ENCODE data around the gene RCCD1.

Gene RCCD1

DNA sequence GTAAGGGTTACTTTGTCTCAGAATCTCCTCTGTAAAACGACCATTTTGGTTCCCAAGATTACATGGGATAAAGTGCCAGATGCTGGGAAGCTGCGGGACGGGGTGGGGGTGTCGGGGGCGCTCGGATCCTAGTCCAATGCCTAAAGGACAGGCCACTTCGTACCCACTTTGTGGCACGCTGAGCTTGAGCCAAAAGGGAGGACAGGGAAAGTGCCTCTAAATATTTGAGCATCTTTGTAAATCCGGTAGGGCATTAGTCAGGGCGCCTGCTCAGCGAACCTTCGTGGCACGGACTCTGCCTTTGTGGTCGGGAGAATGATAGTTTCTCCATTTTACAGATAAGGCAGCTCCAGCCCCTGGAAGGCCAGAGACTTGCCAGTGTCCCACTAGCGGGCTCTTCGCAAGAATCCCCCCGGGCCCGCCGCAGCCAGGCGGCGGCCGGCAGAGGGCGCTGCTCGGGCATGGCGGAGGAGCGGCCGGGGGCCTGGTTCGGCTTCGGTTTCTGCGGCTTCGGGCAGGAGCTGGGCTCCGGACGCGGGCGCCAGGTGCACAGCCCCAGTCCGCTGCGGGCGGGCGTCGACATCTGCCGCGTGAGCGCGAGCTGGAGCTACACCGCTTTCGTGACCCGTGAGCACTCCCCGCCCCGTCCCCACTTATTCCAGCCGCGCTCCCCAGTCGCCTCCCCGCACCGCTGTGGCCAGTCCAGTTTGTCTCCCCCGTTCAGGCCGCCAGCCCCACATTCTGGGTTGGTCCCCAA, 1.8 kb downstream of the RCCD1 start:
- H4K20me1 ChIP-seq (ENCODE audit: insufficient read depth, low read length): no peaks in the 10 kb centered on the region
- H3K36me3 ChIP-seq (ENCODE audit: insufficient read depth, low read length): peaks cover 39% of the 10 kb centered on the region
- H2AFZ ChIP-seq (ENCODE audit: low read length): no peak overlapping the region
- H3K9ac ChIP-seq (ENCODE audit: low read length): peak overlapping the region; percentile 94
- H3F3A ChIP-seq (ENCODE audit: insufficient read depth, low read length): no peaks in the 10 kb centered on the region
- no peaks in the 10 kb centered on the region for H3K79me2 ChIP-seq (ENCODE audit: insufficient read depth, low read length)
- TF ChIP-seq EZH2 (IDR thresholded peaks at IDR 0.05; ENCODE audit: borderline replicate concordance, low read length): no peak
- TF ChIP-seq, protein P1, sequence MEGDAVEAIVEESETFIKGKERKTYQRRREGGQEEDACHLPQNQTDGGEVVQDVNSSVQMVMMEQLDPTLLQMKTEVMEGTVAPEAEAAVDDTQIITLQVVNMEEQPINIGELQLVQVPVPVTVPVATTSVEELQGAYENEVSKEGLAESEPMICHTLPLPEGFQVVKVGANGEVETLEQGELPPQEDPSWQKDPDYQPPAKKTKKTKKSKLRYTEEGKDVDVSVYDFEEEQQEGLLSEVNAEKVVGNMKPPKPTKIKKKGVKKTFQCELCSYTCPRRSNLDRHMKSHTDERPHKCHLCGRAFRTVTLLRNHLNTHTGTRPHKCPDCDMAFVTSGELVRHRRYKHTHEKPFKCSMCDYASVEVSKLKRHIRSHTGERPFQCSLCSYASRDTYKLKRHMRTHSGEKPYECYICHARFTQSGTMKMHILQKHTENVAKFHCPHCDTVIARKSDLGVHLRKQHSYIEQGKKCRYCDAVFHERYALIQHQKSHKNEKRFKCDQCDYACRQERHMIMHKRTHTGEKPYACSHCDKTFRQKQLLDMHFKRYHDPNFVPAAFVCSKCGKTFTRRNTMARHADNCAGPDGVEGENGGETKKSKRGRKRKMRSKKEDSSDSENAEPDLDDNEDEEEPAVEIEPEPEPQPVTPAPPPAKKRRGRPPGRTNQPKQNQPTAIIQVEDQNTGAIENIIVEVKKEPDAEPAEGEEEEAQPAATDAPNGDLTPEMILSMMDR (IDR thresholded peaks at IDR 0.05; ENCODE audit: low read length): peak; percentile 97
- peak overlapping the region; percentile 66 for H3K4me3 ChIP-seq (ENCODE audit: low read depth, low read length, poor library complexity, severe bottlenecking)
- H3K27ac ChIP-seq (ENCODE audit: low read depth, low read length, poor library complexity, severe bottlenecking): peak overlapping the region; percentile 98
- H3K4me2 ChIP-seq (ENCODE audit: low read length): peak overlapping the region; percentile 96
- peaks cover 24% of the 10 kb centered on the region for H3K4me1 ChIP-seq (ENCODE audit: insufficient read depth, low read length, severe bottlenecking)
- no peaks in the 10 kb centered on the region for H3K9me3 ChIP-seq (ENCODE audit: low read length)
- H3K9me2 ChIP-seq (ENCODE audit: low read depth, low read length): no peaks in the 10 kb centered on the region
- no peaks in the 10 kb centered on the region for H3K27me3 ChIP-seq (ENCODE audit: insufficient read depth, low read length)

DNA sequence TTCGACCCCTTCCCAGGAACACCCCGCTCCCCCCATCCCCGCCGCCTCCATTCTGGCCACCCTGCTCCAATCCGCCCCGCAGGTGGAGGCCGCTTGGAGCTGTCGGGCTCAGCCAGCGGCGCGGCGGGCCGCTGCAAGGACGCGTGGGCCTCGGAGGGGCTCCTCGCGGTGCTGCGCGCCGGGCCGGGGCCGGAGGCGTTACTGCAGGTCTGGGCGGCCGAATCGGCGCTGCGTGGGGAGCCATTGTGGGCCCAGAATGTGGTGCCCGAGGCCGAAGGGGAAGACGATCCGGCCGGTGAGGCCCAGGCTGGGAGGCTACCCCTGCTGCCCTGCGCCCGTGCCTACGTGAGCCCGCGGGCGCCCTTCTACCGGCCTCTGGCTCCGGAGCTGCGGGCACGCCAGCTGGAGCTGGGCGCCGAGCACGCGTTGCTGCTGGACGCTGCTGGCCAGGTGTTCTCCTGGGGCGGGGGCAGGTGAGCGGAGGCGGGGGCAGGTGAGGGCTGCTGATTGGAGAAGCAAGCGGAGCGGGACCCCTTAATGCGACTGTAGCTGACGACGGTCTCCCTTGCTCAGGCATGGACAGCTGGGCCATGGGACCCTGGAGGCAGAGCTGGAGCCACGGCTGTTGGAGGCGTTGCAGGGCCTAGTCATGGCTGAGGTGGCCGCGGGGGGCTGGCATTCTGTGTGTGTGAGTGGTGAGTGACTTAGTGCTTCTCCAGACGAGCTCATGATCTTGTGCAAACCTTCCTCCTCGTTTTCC, 2.5 kb downstream of the RCCD1 start:
- Histone ChIP-seq H3F3A (ENCODE audit: insufficient read depth, low read length) (no peaks in the 10 kb centered on the region), H4K20me1 (ENCODE audit: insufficient read depth, low read length) (no peaks in the 10 kb centered on the region), H3K36me3 (ENCODE audit: insufficient read depth, low read length) (peaks cover 40% of the 10 kb centered on the region), H3K4me1 (ENCODE audit: insufficient read depth, low read length, severe bottlenecking) (peaks cover 24% of the 10 kb centered on the region), H3K9ac (ENCODE audit: low read length) (no peak overlapping the region; the same call in 1 of the 2 replicates), H3K4me2 (ENCODE audit: low read length) (peak overlapping the region; percentile 96), H2AFZ (ENCODE audit: low read length) (no peak overlapping the region), H3K27me3 (ENCODE audit: insufficient read depth, low read length) (no peaks in the 10 kb centered on the region), H3K4me3 (ENCODE audit: low read depth, low read length, poor library complexity, severe bottlenecking) (peak overlapping the region; percentile 66), H3K9me2 (ENCODE audit: low read depth, low read length) (no peaks in the 10 kb centered on the region), H3K79me2 (ENCODE audit: insufficient read depth, low read length) (no peaks in the 10 kb centered on the region), H3K27ac (ENCODE audit: low read depth, low read length, poor library complexity, severe bottlenecking) (no peak overlapping the region), H3K9me3 (ENCODE audit: low read length) (no peaks in the 10 kb centered on the region)
- TF ChIP-seq, protein P1 (IDR thresholded peaks at IDR 0.05; ENCODE audit: low read length): no peak
- no peak for TF ChIP-seq EZH2 (IDR thresholded peaks at IDR 0.05; ENCODE audit: borderline replicate concordance, low read length)

DNA sequence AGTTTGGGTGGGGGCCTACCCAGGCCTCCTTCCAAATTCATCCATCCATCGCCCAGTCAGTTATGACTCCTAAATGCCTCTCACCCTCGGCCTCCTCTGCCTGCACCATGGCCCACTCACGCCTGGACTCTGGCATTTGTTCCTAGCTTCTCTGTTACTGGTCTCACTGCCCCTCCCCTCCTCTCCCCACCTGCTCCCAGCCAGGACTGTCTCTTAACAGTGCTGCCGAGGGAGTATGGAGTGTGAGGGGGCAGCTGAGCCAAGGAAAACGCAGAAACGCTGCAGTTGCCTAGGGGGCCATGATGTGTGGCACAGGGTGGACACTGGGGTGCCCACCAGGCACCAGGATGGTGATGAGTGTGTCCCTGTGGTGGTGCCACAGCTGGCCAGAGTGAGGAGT, 3.1 kb downstream of the RCCD1 start:
- H4K20me1 ChIP-seq (ENCODE audit: insufficient read depth, low read length): no peaks in the 10 kb centered on the region
- H2AFZ ChIP-seq (ENCODE audit: low read length): no peak overlapping the region
- H3K4me2 ChIP-seq (ENCODE audit: low read length): no peak overlapping the region
- no peaks in the 10 kb centered on the region for H3F3A ChIP-seq (ENCODE audit: insufficient read depth, low read length)
- no peak for TF ChIP-seq EZH2 (IDR thresholded peaks at IDR 0.05; ENCODE audit: borderline replicate concordance, low read length)
- TF ChIP-seq, protein P1 (IDR thresholded peaks at IDR 0.05; ENCODE audit: low read length): no peak
- no peaks in the 10 kb centered on the region for H3K27me3 ChIP-seq (ENCODE audit: insufficient read depth, low read length)
- no peaks in the 10 kb centered on the region for H3K9me2 ChIP-seq (ENCODE audit: low read depth, low read length)
- H3K36me3 ChIP-seq (ENCODE audit: insufficient read depth, low read length): peaks cover 45% of the 10 kb centered on the region
- peaks cover 24% of the 10 kb centered on the region for H3K4me1 ChIP-seq (ENCODE audit: insufficient read depth, low read length, severe bottlenecking)
- H3K4me3 ChIP-seq (ENCODE audit: low read depth, low read length, poor library complexity, severe bottlenecking): no peak overlapping the region
- H3K9me3 ChIP-seq (ENCODE audit: low read length): no peaks in the 10 kb centered on the region
- H3K79me2 ChIP-seq (ENCODE audit: insufficient read depth, low read length): no peaks in the 10 kb centered on the region
- H3K9ac ChIP-seq (ENCODE audit: low read length): no peak overlapping the region
- H3K27ac ChIP-seq (ENCODE audit: low read depth, low read length, poor library complexity, severe bottlenecking): no peak overlapping the region
